Measurements from ENCODE around the gene RORC. TPM values are rescaled to one million over a fixed set of nuclear protein-coding genes. Genes with fewer than 3 reads are reported as not detected.
"Not testable (repeated sequence)": the region's sequence is repeated elsewhere in the genome, so short reads cannot be mapped to it uniquely, and the experiment has no call there.

Gene RORC
- total RNA-seq, 1 donor from 2014 or later: not detected

GRCh38 chr1:151783796-151784195 is 47.8 kb downstream of the RORC start:
- no peak for DNase-seq (ENCODE audit: low spot score in 2 of 2, unreplicated experiment in 2 of 2)
- no peaks in the 10 kb centered on the region for H3K9me3 Mint-ChIP-seq
- H3K27ac Mint-ChIP-seq: no peak overlapping the region
- H3K4me1 Mint-ChIP-seq: no peaks in the 10 kb centered on the region
- H3K36me3 Mint-ChIP-seq: peaks cover 5% of the 10 kb centered on the region
- no peak overlapping the region for H3K4me3 Mint-ChIP-seq
- no peaks in the 10 kb centered on the region for H3K27me3 Mint-ChIP-seq (ENCODE audit: low read depth)
- TF ChIP-seq CTCF (IDR thresholded peaks at IDR 0.05; ENCODE audit: unreplicated experiment): no peak

- Mint-ChIP-seq H3K27ac (no peak overlapping the region), H3K27me3 (ENCODE audit: low read depth) (no peaks in the 10 kb centered on the region), H3K9me3 (no peaks in the 10 kb centered on the region), H3K4me3 (no peak overlapping the region), H3K36me3 (peaks cover 11% of the 10 kb centered on the region), H3K4me1 (no peaks in the 10 kb centered on the region)
- DNase-seq (ENCODE audit: low spot score in 2 of 2, unreplicated experiment in 2 of 2): no peak
- TF ChIP-seq CTCF (IDR thresholded peaks at IDR 0.05; ENCODE audit: unreplicated experiment): no peak
Measured at GRCh38 chr1:151782741-151783140, 48.9 kb downstream of the RORC start.

GRCh38 chr1:151782026-151782425 is 49.6 kb downstream of the RORC start:
- H3K4me1 Mint-ChIP-seq; H3K27me3 Mint-ChIP-seq (ENCODE audit: low read depth); H3K4me3 Mint-ChIP-seq; DNase-seq (ENCODE audit: low spot score in 2 of 2, unreplicated experiment in 2 of 2); H3K9me3 Mint-ChIP-seq; H3K27ac Mint-ChIP-seq: not testable (repeated sequence)
- H3K36me3 Mint-ChIP-seq: peaks cover 11% of the 10 kb centered on the region

- H3K4me3 Mint-ChIP-seq; H3K4me1 Mint-ChIP-seq; H3K9me3 Mint-ChIP-seq; DNase-seq (ENCODE audit: low spot score in 2 of 2, unreplicated experiment in 2 of 2); H3K27ac Mint-ChIP-seq; H3K27me3 Mint-ChIP-seq (ENCODE audit: low read depth): not testable (repeated sequence)
- H3K36me3 Mint-ChIP-seq: peaks cover 17% of the 10 kb centered on the region
Measured at GRCh38 chr1:151780736-151781135, 50.9 kb downstream of the RORC start.

- Mint-ChIP-seq H3K27me3 (ENCODE audit: low read depth) (no peaks in the 10 kb centered on the region), H3K27ac (no peak overlapping the region), H3K4me3 (no peak overlapping the region), H3K36me3 (peaks cover 17% of the 10 kb centered on the region), H3K9me3 (no peaks in the 10 kb centered on the region), H3K4me1 (no peaks in the 10 kb centered on the region)
- DNase-seq (ENCODE audit: low spot score in 2 of 2, unreplicated experiment in 2 of 2): no peak
- no peak for TF ChIP-seq CTCF (IDR thresholded peaks at IDR 0.05; ENCODE audit: unreplicated experiment)
Measured at GRCh38 chr1:151779852-151780251, 51.8 kb downstream of the RORC start.

- H3K27ac Mint-ChIP-seq: no peak overlapping the region
- DNase-seq (ENCODE audit: low spot score in 2 of 2, unreplicated experiment in 2 of 2): no peak
- no peaks in the 10 kb centered on the region for H3K27me3 Mint-ChIP-seq (ENCODE audit: low read depth)
- H3K4me1 Mint-ChIP-seq: no peaks in the 10 kb centered on the region
- peaks cover 17% of the 10 kb centered on the region for H3K36me3 Mint-ChIP-seq
- no peaks in the 10 kb centered on the region for H3K9me3 Mint-ChIP-seq
- H3K4me3 Mint-ChIP-seq: no peak overlapping the region
- no peak for TF ChIP-seq CTCF (IDR thresholded peaks at IDR 0.05; ENCODE audit: unreplicated experiment)
Measured at GRCh38 chr1:151777317-151777716, 54.3 kb downstream of the RORC start.

- no peak for TF ChIP-seq CTCF (IDR thresholded peaks at IDR 0.05; ENCODE audit: unreplicated experiment)
- Mint-ChIP-seq H3K4me1 (no peaks in the 10 kb centered on the region), H3K36me3 (peaks cover 17% of the 10 kb centered on the region), H3K4me3 (no peak overlapping the region), H3K27me3 (ENCODE audit: low read depth) (no peaks in the 10 kb centered on the region), H3K9me3 (no peaks in the 10 kb centered on the region), H3K27ac (no peak overlapping the region)
- no peak for DNase-seq (ENCODE audit: low spot score in 2 of 2, unreplicated experiment in 2 of 2)
Measured at GRCh38 chr1:151776665-151777062, 54.9 kb downstream of the RORC start.
